DMS53 (cell line): Measurements from ENCODE around the gene R3HDM1.
"Not testable (repeated sequence)": the region's sequence is repeated elsewhere in the genome, so short reads cannot be mapped to it uniquely, and the experiment has no call there.

Source experiments
- DNase-seq: peaks from one replicate; lab custom pipeline; 2025; lab: John Stamatoyannopoulos, UW

R3HDM1 gene

GRCh38 chr2:135641156-135642068 is 110.1 kb downstream of the R3HDM1 start:
- DNase-seq = no peak

GRCh38 chr2:135647836-135648579 is 116.7 kb downstream of the R3HDM1 start:
- no peak for DNase-seq

DNA sequence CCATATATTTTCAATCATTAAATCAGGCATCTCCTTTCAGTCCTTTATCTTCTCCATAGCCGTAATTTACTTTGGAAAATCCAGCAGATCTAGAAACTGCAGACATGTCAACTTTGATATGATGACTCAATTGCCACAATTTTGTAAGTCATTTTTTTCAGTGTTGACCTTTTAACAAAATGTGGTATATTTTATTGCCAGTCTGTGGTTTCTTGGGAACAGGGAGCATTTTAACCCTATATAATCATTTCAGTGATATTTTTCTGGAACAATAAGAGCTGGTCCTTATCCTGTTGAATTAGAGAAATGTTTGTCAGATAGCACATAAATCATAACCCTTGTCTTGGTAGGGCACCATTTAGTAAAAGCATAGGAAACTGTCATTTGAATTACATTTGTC is 119.4 kb downstream of the R3HDM1 start:
- DNase-seq = no peak

DNA sequence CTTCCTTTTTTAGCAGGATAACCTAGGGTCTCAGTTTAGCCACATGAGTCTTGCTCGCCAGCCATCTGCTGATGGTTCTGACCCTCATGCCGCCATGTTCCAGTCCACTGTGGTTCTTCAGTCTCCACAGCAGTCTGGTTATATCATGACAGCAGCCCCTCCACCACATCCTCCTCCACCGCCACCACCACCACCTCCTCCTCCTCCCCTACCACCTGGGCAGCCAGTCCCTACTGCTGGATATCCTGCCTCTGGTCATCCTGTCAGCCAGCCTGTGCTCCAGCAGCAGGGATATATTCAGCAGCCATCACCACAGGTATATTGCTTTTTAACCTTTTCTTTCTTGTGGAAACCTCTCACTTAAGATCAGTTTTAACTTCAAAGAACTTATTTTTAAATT is 120.4 kb downstream of the R3HDM1 start:
- no peak for DNase-seq

- not testable (repeated sequence) for DNase-seq
Measured at GRCh38 chr2:135654239-135654638, 123.0 kb downstream of the R3HDM1 start.

- no peak for DNase-seq
Measured at GRCh38 chr2:135657806-135658582, 126.7 kb downstream of the R3HDM1 start.

- DNase-seq = no peak
Measured at GRCh38 chr2:135662088-135662487, 130.8 kb downstream of the R3HDM1 start.

DNA sequence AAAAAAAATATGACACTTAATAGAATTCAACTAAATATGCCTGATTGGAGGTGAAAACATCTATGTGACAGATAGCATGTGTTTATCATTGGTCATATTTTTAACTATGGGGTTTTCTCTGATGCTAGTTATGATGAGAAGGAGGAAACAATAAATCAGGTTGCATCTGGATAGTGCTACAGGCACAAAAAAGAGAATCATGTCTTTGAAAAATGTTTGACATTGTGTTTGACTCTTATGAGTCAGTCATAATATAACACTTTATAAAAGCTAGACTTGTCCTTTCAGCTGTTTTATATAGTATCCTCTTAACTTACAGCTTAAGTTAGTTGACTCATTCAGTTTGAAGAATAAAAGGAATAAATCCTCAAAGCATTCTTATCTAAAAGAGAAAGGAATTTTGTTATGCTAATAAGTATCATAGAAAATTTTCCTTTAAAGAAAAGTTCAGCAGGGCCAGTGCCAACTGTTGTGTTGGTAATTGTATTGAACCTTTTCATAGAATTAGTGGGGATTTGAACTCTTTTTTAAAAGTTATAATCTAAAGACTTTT is 131.9 kb downstream of the R3HDM1 start:
- no peak for DNase-seq

DNA sequence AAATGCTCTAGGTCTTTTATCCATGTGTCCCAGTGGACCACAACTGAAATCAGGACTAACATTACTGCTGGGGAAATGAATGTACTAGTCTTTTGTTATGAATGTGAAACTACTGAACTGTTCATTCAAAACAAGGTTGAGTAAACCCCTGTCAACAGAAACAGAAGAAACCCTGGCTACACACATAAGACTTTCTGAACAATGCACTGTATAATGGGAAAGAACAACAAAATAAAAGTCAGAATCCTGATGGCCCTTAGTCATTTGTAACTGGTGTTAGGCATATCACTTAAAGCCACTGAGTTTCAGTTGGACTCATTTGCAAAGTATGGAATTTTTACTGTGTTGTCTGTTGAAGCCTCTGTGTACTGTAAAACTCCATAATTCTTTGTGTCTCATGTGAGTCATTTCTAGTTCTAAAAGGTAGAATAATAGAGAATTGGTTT is 133.4 kb downstream of the R3HDM1 start:
- no peak for DNase-seq

GRCh38 chr2:135667045-135667444 is 135.8 kb downstream of the R3HDM1 start:
- DNase-seq = no peak

GRCh38 chr2:135674453-135674852 is 143.2 kb downstream of the R3HDM1 start:
- no peak for DNase-seq

- no peak for DNase-seq
Measured at GRCh38 chr2:135676031-135676430, 144.7 kb downstream of the R3HDM1 start.

DNA sequence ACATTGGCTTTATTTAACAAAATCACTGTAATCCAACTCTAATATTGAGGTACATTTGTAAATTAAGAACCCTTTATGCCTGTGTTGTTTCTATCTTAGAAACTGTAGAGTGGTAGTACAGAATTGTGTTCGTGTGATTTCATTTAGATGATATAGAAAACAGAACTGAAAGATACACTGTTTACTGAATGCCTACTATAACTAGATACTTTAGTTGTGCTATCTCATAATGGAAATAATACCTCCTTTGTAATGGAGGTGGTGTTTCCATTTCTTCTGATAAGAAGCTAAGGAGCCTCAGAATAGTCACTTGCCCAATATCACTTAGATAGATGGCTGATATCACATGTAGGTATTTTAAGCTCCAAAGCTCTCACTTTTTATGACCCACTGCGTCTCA is 147.8 kb downstream of the R3HDM1 start:
- DNase-seq = no peak

DNA sequence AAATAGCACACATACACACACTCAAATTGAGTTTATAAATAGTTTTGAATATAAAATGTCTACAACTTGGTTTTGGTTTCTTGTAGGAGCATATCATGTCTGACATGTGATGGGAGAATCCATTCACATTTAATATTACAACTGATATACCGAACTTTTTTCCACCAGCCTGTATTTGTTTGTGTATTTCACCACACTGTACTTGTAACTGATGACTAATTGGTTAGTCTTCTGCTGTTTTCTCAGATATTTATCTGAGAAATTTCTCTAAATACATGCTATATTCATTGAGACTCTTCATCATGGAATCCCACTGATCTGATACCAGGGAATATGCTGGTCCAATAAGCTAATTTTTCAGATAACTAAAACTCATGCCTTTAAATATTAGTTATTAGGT is 154.1 kb downstream of the R3HDM1 start:
- no peak for DNase-seq

DNA sequence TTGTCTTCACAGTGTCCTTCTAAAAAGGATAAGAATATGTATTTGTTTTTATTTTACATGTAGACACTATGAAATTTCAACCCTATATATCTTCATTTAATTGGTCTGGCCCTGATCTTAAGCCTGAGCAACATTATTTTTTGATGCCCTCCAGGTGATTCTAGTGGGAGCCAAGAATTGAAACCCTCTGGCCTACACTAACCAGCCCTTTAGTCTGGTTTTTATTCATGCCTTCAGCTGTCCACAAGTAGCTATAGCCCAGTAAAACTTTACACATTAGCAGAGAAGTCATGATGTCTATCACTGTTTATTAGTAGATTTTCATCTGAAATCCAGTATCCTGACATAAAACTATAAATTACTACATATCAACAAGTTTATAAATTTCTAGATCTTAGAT is 157.7 kb downstream of the R3HDM1 start:
- no peak for DNase-seq

- no peak for DNase-seq
Measured at GRCh38 chr2:135689679-135690078, 158.4 kb downstream of the R3HDM1 start.

GRCh38 chr2:135694711-135695110 is 163.4 kb downstream of the R3HDM1 start:
- peak; percentile 1 for DNase-seq

GRCh38 chr2:135698838-135699237 is 167.6 kb downstream of the R3HDM1 start:
- no peak for DNase-seq

DNA sequence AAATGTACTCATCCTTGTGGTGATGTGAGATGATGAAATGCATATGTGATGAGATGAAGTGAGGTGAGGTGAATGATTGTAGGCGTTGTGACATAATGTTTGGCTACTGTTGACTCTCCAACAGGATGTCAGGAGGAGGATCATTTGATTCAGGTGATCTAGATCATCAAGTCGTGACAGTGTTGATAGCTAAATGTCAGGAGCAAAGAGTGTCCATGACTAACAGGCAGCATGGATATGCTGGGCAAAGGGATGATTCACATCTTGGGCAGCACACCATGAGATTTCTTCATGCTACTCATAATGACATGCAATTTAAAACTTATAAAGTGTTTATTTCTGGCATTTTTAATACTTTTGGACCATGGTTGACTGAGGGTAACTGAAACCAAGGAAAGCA is 170.2 kb downstream of the R3HDM1 start:
- DNase-seq = no peak

DNA sequence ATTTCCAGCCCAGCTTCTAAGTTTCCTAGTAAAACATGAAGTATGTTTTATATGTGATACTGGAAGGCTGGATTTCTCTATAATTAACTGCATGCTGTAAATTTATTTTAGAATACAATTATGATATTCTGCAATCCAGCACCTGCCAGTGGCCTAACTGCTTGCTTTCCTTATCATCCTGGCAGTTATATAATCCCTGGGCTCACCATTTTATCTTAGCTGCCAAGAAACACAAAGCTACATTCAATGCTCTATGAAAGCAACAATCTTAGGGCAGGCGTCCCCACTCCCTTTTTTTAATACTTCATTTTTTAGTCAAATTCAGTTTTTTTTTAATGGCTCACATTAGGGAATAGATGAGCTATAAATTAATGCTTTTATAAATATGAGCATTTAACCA is 172.0 kb downstream of the R3HDM1 start:
- DNase-seq = no peak

DNA sequence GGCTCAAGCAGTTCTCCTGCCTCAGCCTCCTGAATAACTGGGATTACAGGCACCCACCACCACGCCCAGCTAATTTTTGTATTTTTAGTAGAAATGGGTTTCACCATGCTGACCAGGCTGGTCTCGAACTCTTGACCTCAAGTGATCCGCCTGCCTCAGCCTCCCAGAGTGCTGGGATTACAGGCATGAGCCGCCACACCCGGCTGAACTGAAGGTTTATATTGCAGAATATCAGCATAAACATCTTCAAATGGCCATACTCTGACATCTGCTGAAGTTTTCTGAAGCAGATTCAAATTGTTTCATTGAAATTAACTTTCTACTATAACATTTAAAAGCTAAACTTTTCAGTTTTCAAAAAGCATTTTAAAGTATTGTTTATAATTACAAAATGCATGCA is 172.8 kb downstream of the R3HDM1 start:
- not testable (repeated sequence) for DNase-seq

DNA sequence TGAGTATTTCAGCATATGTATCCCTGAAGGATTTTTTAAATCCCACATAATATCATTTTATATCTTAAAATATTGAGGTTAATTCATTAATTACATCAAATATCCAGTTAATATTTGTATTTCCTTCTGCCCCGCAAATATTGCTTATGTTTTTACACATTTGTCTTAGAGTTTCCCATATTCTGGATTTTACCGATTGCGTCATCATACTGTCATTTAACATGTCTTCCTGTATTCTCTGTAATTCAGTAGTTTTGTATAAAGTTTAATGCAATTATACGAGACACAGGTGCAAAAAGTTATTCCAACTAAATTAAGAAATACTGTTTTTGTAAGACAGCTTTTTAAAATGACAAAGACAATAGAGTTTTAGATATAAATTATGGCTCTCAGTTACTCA is 176.9 kb downstream of the R3HDM1 start:
- DNase-seq = no peak
